NOMO-1 treated with DMSO at 0.1 percent for 48 hours (cell line): Measurements from ENCODE around the gene KRT15.

ENCODE experiments used
- DNase-seq: peaks from one replicate; lab custom pipeline; 2025; ENCODE audit not compliant: unreplicated experiment; lab: John Stamatoyannopoulos, UW

KRT15 gene

GRCh38 chr17:41505809-41506767 is 12.6 kb downstream of the KRT15 start:
- DNase-seq, result peak; percentile 75

GRCh38 chr17:41505007-41505808 is 13.5 kb downstream of the KRT15 start, which contains the start of gene KRT13:
Gene KRT13, minus strand, starts transcription at chr17:41505612. Its CDS starts 62 bp downstream, at chr17:41505550.
- no peak for DNase-seq

GRCh38 chr17:41504246-41504977 is 14.3 kb downstream of the KRT15 start:
- no peak for DNase-seq

GRCh38 chr17:41503202-41503601 is 15.5 kb downstream of the KRT15 start:
- no peak for DNase-seq

GRCh38 chr17:41500131-41500911 is 18.4 kb downstream of the KRT15 start:
- DNase-seq, result peak; percentile 28

GRCh38 chr17:41499714-41500113 is 19.0 kb downstream of the KRT15 start:
- no peak for DNase-seq

- peak; percentile 94 for DNase-seq
These were observed 20.4 kb downstream of the KRT15 start for GRCh38 chr17:41498276-41498675.

- peak; percentile 94 for DNase-seq
These were observed 21.7 kb downstream of the KRT15 start for GRCh38 chr17:41496803-41497484.

GRCh38 chr17:41494524-41494923 is 24.2 kb downstream of the KRT15 start:
- DNase-seq, result no peak

- DNase-seq, result peak; percentile 26
These were observed 25.9 kb downstream of the KRT15 start for GRCh38 chr17:41492771-41493170.

GRCh38 chr17:41492351-41492750 is 26.3 kb downstream of the KRT15 start:
- DNase-seq, result peak; percentile 55

- no peak for DNase-seq
These were observed 27.2 kb downstream of the KRT15 start for GRCh38 chr17:41491476-41491875.

GRCh38 chr17:41490000-41490990 is 28.4 kb downstream of the KRT15 start:
- peak; percentile 69 for DNase-seq

- no peak for DNase-seq
These were observed 29.2 kb downstream of the KRT15 start, which contains the start of gene KRT36 for GRCh38 chr17:41489531-41489930. Gene KRT36, minus strand, starts transcription at chr17:41489910. Its CDS starts 46 bp downstream, at chr17:41489864.

GRCh38 chr17:41486809-41487530 is 31.7 kb downstream of the KRT15 start:
- DNase-seq, result no peak

- no peak for DNase-seq
These were observed 32.4 kb downstream of the KRT15 start for GRCh38 chr17:41486316-41486715.
